ENCODE results near the gene FBXL7.

DNA sequence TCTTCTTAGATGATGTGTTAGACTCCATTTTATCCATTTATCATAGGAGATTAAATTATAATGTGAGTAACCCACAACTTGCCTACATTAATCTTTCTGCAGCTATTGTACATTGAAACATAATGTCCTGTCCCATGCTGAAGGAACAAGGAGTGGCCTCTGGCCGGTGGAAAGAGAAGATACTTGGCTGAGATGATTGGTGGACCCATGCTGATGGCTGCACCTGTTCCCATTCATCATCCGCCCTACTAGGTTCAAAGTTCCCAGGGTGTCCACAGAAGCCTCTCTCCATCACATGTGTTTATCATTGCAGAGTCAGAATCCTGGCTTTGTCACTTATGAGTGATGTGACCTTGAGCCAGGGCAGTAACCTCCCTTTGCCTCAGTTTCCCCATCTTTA, 24.7 kb downstream of the FBXL7 start:
- TF ChIP-seq, protein P1, sequence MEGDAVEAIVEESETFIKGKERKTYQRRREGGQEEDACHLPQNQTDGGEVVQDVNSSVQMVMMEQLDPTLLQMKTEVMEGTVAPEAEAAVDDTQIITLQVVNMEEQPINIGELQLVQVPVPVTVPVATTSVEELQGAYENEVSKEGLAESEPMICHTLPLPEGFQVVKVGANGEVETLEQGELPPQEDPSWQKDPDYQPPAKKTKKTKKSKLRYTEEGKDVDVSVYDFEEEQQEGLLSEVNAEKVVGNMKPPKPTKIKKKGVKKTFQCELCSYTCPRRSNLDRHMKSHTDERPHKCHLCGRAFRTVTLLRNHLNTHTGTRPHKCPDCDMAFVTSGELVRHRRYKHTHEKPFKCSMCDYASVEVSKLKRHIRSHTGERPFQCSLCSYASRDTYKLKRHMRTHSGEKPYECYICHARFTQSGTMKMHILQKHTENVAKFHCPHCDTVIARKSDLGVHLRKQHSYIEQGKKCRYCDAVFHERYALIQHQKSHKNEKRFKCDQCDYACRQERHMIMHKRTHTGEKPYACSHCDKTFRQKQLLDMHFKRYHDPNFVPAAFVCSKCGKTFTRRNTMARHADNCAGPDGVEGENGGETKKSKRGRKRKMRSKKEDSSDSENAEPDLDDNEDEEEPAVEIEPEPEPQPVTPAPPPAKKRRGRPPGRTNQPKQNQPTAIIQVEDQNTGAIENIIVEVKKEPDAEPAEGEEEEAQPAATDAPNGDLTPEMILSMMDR (conservative IDR thresholded peaks at IDR 0.05 in 1 of 2, IDR thresholded peaks at IDR 0.05 in 1 of 2; ENCODE audit: low read depth in 1 of 2, low read length in 2 of 2): no peak
- no peak for TF ChIP-seq EZH2 (IDR thresholded peaks at IDR 0.05; ENCODE audit: low read length, missing control alignments)

Measured in fibroblast of lung (primary cell).